NCI-H526 treated with DMSO at 0.1 percent for 48 hours (cell line): Measurements from ENCODE around the gene ASB1.

ENCODE experiments used
- DNase-seq: peaks from one replicate; lab custom pipeline; 2025; lab: John Stamatoyannopoulos, UW

The ASB1 gene

DNA sequence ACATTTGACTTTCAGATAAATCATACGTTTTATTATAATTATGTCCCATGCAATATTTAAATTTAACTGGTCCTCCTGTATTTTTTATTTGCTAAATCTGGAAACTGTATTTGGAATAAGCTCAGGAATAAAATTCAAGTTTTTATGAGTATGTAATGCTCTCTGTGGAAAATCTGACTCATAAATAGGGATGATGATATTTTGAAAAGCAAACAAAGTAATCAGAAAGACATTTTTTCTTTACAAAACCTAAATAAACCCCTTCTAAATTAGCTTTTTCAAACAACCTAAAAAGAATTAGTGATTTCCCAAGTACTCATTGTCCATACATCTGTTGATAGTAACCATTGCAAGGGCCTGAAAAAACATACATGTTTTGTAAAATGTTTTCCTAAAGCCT, 41.1 kb downstream of the ASB1 start:
- DNase-seq, result no peak

DNA sequence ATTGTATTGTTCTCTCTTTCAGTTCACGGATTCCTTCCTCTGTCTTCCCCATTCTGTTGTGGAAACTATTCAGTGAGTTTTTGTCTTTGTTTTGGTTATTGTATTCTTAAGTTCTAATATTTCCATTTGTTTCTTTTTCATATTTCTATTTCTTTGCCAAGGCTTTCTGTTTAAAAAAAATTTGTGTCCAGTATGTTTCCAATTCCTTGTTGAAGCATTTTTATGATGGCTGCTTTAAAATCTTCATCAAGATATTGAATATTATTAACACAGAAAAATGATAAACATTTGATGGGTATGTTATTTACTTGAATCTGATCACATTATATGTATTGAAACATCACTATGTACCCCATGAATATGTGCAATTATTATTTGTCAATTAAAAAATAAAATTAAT, 42.4 kb downstream of the ASB1 start:
- DNase-seq, result no peak

DNA sequence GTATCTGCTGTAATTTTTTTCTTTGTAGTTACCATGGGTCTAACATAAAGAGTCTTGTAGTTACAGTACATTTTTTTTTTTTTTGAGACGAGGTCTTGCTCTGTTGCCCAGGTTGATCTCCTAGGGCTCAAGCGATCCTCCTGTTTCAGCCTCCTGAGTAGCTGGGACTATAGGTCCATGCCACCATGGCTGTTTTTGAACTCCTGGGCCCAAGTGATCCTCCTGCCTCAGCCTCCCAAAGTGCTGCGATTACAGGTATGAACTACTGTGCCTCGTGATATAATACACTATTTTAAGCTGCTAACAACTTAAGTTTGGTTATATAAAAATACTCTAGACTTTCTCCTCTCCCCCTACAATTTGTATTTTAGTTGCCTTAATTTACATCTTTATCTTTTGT, 46.3 kb downstream of the ASB1 start:
- no peak for DNase-seq

GRCh38 chr2:238473523-238473922, 46.8 kb downstream of the ASB1 start:
- DNase-seq, result no peak

GRCh38 chr2:238475034-238475433, 48.3 kb downstream of the ASB1 start:
- DNase-seq, result no peak

DNA sequence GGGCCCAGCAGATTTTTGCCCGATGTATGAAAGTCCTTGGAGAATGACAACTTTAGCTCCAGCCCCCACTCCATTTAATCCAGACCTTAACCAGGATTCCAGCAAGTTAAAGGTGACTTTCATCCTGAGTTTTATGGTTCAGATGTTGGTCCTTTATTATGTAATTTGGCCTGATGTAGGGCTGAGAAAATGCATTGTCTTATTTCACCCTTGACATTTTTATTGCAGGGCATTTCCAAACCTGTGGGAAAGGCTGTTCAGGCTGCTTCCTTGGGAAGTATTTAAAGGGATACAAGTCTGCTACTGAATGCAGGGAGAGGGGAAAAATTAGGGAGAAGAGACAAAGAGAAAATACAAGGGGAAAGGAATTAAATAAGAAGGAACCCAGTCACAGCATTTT, 48.8 kb downstream of the ASB1 start:
- DNase-seq, result no peak

- DNase-seq, result no peak
These were observed 49.5 kb downstream of the ASB1 start for GRCh38 chr2:238476258-238476657.

- DNase-seq, result no peak
These were observed 51.5 kb downstream of the ASB1 start for GRCh38 chr2:238478216-238478615.

DNA sequence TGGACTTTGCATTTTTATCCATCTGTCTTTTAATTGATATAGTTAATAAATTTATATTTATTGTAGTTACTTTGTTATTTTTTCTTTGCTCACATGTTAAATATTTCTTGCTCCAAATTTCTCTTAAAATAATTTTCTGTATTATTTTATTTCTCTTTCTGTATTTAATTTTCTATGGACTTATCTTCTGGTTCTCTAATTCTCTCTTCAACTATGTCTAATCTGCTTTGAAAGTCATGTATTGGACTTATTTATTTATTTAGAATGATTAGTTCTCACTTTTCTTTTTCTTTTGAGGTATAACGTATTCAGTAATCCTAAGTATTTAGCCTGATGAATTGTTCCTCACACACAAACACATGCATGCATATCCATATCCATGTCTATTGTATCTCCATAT, 53.1 kb downstream of the ASB1 start:
- DNase-seq, result no peak

DNA sequence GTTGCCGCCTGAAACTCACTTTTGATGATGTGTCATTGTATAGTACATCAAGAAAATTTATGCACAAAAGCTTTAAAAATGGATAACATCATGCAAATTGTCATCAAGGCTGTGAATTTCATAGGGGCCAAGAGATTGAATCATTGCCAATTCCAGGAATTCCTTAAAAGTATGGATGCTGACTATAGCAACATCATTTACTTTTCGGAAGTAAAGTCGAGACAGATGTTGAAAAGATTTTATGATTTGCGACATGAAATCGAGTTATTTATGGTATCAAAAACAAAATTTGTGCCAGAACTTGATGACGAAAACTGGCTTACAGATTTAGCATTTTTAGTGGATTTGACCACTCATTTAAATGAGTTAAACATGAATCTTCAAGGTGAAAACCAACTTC, 56.3 kb downstream of the ASB1 start:
- DNase-seq, result no peak

DNA sequence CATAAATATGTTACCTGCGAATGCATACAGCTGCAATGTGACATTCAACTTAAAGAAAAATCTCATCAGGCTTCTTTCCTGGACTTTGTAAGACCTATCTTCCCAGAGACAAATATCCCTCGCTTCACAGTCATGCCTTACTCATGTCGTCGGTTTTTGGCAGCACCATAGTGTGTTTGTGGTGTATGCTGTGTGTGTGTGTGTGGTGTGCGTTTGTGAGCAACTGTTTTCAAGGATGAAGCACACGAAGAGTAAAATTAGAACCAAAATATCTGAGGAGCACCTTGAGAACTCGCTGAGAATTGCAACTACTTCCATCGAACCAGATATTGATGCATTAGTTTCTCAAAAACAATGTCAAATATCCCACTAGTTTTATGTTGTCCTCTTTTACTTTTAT, 56.9 kb downstream of the ASB1 start:
- DNase-seq, result no peak

DNA sequence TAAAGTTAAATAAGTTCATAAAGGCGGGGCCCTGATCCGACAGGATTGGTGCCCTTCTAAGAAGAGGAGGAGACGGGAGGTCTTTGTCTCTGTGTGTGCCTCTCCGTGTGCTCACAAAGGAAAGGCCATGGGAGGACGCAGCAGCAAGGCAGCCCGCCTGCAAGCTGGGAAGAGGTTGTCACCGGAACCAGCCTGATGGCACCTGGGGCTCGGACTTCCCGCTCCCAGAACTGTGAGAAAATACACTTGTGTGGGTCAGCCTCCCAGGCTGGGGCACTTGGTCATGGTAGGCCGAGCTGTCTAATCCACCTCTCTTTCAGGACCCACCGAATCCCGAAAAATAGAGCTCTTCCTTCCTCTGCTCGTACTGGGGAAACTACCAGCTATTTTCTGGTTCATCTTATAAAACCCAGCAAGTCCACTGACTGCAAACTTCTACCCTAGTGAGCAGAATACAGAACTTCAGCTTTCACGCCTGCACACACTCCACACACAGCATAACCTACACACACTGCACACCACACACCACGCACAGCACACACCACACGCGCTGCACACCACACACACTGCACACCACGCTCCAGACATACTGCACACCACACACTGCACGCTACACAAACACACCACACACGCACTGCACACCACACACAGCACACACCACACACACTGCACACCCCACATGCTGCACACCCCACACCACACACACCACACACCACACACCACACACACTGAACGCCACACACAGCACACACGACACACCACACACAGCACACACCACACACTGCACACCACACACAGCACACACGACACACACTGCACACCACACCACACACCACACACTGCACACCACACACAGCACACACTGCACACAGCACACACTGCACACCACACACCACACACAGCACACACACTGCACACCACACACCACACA, 58.1 kb downstream of the ASB1 start:
- DNase-seq, result no peak

GRCh38 chr2:238486123-238486848, 59.6 kb downstream of the ASB1 start:
- no peak for DNase-seq

GRCh38 chr2:238487134-238487533, 60.4 kb downstream of the ASB1 start:
- no peak for DNase-seq

DNA sequence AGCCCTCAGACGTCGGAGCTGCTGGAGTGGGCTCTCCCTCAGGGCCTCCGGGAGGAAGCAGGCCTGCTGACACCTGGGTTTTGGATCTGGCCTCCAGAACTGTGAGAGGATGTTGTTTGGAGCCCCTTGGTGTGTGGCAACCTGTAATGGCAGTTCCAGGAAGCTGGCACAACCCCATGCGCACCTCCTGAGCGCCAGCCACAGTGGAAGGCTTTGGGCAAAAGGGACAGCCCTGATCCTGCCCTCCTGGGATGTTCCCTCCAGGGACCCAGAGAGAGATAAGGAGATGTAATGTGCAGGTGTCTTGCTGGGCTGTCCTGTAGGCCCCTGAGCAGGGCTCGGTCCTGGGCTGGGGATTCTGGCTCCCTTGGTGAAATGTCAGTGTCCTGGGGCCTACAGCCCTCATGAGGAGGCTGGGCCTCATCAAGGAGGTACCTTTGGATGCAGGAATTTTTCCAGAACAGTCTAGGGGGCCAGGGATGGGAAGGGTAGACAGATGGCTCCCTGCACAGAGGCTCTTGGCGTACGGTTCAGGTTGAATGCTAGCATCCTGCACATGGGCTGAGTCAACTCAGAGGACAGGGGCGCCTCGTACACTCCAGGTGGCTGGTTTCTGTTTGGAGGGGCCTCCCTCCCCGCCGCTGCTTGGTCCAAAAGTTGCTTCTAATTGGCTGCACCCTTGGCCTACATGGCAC, 61.1 kb downstream of the ASB1 start:
- DNase-seq, result no peak

DNA sequence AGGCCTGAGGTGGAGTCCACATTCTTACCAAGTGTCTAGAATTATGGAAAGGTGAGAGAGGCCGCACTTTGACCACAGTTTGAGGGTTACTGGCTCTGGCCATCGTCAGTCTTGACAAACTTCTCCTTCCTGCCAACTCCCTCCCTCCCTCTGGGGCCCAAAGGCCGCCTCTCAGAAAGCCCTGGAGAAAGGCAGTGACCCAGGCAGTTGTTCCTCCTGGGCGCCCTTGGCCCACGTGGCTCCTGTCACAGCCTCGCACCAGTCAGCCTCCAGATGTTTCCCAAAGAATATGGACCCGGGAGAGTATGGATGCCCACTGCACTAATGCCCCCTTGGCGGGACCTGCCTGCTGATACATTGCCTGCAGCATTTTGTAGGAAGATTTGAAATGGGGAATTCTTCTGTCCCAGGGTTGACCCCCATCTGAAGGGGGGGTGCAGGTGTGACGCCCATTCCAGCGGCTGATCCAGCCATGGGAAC, 61.7 kb downstream of the ASB1 start:
- DNase-seq, result no peak

DNA sequence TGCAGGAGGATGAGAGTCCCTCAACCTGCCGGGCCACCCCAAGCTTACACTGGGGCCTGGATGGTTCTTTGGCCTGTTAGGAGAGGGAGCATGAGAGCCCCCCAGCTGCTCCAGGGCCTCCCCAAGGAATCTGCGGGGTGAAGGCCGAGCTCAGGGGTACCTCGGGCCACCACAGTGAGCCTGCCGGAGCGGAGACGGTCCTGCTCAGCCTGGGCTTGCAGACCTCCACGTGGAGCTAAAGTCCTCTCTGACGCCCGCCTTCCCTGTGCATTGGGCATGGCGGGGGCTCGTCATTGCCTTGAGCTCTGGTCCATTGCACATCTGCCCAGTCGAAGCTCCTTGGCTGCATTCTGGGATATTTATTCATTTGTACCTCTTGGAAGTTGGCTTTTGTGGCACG, 62.7 kb downstream of the ASB1 start:
- DNase-seq, result no peak

DNA sequence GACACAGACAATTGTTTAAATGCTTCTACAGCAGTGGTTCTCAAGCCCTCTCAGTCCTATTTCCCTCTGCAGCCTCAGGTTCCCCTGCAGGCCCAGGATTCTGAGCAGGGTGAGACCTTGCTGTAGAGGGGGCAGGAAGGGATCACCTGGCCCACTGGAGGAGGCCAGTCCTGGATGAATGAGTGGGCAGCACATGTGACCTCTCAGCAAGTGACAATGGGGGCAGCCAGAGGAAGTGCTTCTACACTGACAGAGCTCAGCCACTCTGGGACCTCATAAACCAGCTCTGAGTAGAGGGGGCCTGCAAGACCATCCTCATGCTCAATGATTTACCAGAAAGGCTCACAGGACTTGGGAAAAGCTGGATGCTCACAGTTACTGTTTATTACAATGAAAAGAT, 63.2 kb downstream of the ASB1 start:
- no peak for DNase-seq

GRCh38 chr2:238492840-238493239, 66.1 kb downstream of the ASB1 start:
- DNase-seq, result no peak

GRCh38 chr2:238493411-238493810, 66.7 kb downstream of the ASB1 start:
- DNase-seq, result no peak

DNA sequence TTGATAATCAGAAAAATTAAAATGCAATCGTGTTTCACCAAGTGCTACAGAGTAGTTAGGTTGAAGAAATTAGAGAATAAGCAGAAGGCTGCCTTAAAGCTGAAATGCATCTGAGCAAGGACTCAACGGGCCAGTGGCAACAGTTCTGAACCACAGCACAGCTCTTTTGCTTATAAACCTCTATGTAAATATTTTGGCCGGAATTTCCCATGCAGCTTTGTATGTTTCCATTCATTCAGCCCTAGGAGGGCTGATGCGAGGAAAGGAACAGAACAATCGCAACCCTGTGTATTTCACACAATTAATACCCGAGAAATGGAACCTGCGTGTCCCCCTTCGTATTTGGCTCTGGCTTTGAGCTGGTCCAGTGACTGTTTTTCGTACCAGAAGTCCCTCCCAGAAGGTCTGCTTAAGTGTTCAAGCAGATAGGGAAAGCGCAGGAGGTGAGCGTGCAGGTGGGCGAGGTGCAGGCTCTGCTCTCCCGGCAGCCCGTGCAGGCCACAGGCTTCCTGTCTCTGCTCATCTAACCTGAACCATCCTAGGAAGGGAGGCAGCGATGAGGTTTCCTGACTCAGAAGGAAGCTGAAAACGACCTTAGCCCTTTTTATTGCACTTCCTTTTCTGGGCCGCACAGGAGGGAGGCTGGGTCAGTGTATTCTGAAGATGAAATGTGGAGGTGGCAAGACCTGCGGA, 67.3 kb downstream of the ASB1 start:
- DNase-seq, result peak; percentile 94

DNA sequence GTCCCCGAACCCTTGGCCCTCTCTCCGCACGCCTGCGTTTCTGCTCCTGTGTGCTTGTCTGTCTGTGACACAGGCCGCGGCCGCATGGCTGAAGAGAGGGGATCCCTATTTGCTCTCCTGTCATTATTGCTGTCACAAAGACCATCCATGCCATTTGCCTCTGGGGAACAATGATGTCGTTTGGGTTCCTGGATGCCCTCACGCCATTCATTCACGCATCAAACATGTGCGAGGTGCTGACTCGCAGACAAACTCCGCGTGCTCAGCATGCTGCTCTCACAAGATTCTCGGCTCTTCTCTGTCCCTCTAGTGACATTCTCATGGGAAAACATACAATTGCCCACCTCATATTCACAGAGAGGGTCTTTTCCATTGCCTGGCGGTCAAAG, 67.8 kb downstream of the ASB1 start:
- DNase-seq, result no peak
